ENCODE measurements around the gene TCF3.
"Not testable (repeated sequence)": the region's sequence is repeated elsewhere in the genome, so short reads cannot be mapped to it uniquely, and the experiment has no call there.

The TCF3 gene

DNA sequence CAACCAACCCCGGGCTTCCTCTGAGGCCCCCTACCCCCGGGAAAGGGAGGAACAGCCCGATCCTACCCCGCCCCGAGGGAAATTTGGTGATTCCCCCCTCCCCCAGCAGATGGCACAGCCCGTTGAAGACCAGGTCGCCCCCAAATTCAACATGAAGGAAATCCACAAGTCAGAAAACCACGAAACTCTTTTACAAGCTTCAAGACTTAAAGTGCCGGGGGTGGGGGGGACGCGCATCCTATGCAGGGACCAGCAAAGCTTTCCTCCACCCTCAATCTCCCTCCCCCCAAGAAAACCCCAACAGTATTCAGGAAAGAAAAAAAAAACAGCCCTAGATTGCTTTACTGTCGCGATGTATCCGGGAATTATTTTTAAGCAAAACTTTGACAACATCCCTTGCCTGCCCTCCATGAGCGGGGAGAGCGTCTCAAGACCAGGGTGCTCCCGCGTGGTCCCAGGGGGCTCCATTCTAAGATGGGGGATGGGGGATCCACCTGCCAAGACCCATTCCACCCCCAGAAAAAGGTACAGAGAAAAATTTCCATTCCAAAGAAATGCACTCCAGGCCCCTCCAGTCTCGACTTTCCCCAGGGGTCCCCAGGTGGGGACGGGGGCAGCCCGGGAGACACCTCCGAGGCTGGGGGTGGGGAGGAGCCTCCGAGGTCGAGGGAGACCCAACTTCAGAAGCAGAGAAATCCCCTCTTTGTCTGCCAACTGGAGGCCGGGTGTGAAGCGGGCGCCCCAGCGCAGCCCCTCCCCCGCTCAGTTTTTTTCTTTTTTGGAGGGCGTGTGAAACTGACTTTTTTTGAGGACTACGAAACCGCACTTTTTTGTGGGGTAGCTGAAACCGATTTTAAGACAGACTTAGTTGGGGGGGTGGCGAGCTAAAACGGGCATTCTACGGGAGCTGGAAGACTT, 1.5 kb downstream of the TCF3 start:
- no peak for DNase-seq (ENCODE audit: low read depth, low spot score)

DNA sequence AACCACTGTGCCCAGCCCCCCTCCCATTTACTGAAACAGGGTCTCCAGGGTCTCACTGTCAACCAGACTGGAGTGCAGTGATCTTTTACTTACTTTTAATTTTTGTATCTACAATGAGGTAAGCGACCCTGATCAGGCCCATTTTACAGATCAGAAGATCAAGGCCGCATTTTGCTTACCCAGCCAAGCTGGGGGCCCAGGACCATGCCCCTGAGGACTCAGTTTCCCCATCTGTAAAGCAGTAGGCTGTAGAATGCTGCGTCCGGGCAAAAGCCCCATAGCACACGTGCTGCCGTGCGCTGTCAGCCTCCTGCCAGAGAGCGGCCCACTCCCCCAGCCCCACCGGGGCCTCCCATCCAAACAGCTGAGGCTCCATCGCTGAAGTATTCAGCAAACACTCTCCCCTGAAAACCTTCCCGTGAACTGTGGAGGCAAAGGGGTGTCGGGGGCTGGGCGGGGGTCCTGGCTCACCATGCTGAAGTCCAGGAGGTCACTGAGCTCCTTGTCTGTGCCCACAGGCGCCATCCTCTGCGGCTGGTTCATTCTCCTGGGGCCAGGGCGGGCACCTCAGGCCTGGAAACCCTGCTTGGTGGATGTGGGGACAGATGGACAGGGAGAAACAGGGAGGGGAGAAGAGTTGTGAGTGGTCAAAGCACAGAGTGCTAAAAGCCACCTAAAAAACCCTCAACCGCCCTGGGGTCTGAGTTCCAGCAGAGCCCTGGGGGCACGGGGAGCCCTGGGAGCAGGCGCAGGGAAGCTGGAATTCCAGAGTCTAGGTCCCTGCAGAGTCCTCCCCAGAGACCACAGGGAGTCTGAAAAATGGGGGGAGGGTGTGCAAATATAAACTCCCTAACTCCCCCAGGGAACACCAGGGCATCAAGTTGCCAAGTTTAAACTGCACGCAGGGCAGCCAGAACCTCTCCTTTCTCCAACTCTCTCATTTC, 2.4 kb downstream of the TCF3 start:
- peak; percentile 29 for DNase-seq (ENCODE audit: low read depth, low spot score)

DNA sequence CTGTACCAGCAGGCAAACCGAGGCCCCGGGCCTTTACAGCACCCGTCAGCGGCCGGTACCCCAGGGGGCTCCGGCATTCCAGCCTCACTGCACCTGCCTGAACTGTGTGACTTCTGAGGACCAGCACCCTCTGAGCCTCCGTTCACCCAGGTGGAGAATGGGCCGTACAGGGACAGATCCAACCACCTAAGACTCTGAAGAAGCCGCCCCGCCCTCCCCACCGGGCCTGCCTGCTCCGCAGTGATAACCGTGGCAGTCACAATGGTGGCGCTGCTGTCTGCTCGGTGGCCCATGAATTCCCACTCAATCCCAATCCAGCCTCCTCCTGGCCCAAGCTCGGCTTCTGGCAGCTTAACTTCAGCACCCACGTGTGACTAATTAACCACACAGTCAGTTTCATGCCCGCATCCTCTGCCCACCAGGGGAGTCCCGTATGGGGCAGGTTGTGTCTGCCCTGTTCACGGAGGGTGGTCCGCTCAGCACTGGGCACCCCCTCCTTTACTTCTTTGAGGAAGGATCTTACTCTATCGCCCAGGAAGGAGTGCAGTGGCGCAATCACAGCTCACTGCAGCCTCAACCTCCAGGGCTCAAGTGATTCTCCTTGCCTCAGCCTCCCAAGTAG, 3.4 kb downstream of the TCF3 start:
- DNase-seq (ENCODE audit: low read depth, low spot score), result no peak

DNA sequence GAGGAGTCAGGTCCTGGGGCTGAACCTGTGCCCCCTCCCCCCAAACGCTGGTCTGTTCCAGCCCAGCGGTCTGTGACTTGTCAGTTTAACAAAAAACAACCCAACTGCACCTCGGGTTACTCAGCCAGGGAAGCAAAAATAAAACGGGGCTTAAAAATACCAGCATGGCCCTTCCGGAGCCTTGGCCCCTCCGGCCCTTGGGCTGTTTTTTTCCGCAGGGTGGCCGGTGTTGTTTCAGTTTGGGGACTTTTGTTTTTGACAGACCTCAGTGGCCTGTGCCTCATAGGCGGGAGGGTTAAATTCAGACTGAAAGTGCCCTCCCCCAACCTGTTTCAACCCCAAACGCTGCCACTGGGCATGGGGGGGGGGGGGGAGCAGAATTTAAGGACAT, 4.0 kb downstream of the TCF3 start:
- no peak for DNase-seq (ENCODE audit: low read depth, low spot score)

DNA sequence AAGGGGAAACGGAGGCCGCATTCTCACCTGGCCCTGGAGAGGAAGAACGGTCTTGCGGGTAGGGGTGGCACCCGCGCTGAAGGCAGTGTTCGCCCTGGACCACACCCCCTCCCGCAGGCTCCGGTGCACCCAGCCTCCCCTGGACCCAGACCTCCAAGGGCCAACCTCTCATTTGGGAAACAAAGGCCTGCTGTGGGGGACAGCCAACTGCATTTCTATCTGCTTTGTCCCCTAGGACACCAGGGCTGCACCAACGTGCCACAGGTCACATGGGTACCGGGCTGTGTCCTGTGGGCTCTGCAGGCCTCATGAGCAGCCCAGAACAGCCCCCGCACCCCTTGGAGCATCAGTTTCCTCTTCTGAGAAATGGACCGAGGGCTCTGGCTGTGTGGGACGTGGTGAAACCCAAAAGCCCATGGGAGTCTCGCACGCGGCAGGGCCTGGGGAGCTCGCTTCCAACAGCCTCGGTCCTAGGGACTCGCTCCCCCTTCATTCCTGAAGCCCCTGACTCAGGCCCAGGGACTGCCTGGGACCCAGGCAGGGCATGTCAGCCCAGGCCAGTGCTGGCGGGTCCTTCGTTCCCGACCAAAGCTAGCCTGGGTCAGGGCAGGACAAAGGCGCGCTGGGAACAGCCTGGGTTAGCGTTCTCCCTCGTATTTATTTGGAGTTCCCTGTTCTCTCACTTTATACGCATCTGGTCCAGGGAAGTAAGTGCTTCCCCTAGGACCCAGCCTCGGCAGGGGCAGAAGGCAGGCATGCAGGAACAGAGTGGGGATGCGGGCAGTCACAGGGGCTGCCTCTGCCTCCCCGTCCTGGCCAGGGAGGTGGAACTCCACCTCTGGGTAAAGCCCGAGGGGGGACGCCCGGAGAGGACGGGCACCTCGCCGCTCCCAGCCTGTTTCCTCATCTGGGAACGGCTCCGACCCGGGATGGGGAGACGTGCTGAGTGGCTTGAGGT, 4.6 kb downstream of the TCF3 start:
- DNase-seq (ENCODE audit: low read depth, low spot score), result no peak

DNA sequence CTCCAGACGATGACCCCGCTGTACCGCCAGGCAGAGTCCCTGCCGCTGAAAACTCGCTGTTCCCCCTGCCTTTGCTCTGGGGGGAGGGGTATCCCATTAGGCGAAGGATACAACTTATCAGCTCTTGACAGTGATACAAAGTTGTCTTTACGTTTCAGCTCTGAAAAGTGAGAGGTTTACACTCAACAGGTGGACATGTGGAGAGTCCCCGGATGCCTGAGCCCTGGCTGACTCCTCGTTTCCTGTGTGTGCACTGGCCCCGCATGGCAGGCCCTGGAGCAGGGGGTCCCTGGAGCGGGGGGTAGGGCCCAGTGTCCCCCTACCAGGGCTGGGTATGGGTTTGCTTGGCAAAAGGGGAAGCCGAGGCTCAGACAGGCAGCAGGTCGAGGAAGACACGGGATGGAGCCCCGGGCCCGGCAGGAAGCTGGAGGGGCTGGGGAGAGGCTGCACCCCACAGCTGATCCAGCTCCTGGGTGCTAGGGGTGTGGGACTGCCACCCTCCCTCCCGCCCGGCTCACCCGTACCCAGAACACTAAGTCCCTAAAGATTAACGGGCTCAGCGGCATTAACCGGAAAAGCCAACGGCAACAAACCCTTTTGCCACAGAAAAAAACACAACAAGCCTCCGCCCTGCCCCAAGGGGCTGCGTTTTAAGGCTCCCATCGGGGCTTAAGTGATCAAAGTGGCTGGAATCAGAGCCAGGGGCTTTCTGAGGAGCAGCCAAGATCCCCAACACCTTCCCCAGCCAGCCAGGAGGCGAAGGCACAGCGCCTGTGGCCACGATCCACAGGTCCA, 5.6 kb downstream of the TCF3 start:
- no peak for DNase-seq (ENCODE audit: low read depth, low spot score)

DNA sequence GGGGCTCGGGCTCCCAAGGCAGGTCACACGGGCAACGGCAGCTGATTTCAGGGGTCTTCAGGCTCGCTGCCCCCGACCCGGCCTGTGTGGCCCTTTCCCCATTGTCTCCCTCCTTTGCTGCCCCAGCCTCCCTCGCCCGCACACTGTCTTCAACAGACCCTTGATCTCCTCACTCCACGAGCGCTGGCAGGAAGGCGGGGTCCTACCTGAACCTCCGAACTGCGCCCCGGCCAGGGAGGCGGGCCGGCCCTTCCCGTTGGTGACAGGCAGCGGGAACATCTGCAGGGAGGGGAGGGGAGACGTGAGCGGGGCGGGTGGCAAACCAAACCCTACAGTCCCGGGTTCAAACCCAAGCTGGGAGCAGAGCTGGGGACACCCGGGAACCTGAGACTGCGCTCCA, 6.3 kb downstream of the TCF3 start:
- DNase-seq (ENCODE audit: low read depth, low spot score), result no peak

DNA sequence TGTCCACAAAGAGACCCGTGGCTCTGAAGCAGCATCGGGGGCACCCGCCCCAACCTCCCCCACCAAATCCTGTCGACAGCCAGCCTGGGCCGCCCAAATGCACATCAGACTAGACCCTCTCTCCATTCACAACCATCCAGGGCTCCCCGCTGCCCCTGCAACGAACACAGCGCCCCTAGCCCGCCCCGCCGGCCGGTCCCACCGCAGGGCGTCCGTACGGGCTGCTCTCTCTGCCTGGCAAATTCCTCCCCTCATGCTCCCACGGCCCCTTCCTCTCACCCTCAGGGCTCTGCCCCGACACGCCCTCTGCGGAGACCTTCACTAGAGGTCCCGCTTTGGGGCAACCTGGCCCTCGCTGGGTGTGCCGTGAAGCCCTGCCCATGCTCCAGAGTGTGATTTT, 7.1 kb downstream of the TCF3 start:
- no peak for DNase-seq (ENCODE audit: low read depth, low spot score)

DNA sequence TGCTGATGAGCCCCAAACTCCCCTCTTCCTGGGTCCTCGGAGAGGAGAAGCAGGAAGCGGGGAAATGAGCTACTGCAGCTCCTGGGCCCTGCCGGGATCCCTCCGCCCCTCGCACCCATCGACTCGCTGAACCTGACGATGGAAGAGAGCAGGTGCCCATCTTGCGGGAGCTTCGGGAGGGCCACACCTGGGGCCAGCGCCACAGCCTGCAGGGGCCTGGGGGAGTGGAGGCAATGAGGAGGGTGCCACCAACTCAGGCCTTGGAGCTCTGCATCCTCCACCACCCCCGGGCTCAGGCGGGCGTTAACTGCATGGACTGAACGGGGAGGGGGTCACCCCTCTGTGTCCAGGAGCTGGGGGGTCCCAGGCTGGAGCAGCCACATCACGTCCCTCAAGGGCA, 8.3 kb downstream of the TCF3 start:
- no peak for DNase-seq (ENCODE audit: low read depth, low spot score)

DNA sequence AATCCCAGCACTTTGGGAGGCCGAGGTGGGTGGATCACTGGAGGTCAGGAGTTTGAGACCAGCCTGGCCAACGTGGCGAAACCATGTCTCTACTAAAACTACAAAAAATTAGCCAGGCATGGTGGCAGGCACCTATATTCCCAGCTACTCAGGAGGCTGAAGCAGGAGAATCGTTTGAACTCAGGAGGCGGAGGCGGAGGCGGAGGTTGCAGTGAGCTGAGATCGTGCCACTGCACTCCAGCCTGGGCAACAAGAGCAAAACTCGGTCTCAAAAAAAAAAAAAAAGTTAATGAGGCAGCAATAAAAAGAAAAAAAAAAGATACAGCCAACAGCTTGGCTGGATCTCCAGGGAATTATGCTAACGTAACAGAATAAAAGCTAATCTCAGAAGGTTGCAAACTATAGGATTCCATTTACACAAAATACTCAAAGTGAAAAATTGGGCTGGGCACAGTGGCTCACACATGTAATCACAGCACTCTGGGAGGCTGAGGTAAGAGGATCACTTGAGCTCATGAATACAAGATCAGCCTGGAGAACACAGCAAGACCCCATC, 11.4 kb downstream of the TCF3 start:
- DNase-seq (ENCODE audit: low read depth, low spot score), result not testable (repeated sequence)

DNA sequence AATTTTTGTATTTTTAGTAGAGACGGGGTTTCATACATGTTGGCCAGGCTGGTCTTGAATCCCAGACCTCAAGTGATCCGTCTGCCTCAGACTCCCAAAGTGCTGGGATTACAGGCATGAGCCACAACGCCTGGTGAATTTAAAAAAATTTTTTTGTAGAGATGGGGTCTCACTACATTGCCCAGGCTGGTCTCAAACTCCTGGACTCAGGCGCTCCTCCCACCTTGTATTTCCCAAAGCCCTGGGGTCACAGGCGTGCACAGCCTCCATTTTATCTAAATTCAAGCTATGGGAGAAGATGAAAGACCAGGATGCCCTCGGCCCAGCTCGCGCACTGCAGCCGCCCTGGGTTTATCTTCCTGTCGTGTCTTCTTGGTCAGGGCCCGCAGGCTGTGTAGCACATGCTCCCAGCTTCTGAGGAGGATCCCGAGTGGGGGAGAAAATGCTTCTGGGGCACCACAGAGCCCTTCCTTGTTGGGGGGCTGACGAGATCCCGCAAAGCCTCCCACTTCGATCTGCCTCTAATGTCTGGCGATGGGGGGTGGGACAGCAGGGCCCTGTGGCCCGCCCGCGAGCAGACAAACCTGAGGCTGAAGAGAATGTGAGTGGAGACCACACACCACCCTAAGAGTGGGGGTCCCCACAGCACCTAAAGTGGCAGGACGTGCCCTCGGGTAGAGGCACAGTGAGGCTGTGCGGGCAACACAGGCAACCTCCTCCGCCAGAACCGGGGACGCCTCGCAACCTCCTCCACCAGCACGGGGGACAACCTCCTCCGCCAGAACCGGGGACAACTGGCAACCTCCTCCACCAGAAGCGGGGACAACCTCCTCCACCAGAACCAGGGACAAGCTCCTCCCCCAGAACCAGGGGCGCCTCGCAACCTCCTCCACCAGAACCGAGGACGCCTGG, 15.8 kb downstream of the TCF3 start:
- no peak for DNase-seq (ENCODE audit: low read depth, low spot score)

DNA sequence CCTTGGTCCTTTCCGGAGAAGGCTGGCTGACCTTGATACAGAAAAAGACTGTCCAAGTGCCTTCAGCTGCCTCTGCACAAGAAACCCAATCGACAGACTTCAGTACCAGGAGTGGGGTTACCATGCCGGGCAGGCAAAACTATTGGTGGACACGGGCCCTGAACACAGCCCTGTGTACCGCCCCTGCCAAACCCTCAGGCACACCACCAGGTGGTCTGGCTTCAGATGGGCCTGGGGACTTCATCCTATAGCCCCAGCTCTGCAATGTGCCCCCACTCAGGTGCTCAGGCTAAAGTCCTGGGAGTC, 17.5 kb downstream of the TCF3 start:
- DNase-seq (ENCODE audit: low read depth, low spot score), result no peak

DNA sequence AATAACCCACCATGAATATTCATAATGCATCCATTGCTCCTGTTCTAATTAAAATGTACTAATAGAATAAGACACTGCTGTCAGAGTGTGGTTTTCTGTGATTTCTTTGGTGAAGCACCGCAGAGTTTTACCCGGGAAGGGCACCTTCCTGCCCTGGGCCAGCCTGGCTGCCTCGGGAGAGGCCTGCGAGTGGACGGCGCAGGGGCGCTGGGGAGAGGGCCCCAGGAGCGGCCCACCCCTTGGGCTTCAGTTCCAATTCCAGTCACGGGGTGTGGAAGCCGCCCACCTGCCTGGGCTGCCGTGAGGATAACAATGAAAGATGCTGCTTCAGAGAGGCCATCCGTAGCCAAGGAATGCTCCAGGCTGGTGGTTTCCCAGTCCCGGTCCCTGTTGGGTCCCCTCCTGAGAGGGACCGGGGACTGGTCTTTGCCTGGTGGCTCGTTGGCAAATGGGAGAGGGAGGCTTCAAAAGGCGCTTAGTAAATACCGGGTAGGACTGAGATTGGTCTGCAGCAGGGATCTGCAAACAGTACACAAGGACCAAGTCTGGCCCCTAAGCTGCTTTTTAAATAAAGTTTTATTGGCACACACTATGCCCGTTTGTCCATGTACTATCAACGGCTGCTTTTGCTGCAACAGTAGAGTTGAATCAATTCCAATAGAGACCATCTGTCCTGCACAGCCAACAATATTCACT, 18.0 kb downstream of the TCF3 start:
- DNase-seq (ENCODE audit: low read depth, low spot score), result no peak

DNA sequence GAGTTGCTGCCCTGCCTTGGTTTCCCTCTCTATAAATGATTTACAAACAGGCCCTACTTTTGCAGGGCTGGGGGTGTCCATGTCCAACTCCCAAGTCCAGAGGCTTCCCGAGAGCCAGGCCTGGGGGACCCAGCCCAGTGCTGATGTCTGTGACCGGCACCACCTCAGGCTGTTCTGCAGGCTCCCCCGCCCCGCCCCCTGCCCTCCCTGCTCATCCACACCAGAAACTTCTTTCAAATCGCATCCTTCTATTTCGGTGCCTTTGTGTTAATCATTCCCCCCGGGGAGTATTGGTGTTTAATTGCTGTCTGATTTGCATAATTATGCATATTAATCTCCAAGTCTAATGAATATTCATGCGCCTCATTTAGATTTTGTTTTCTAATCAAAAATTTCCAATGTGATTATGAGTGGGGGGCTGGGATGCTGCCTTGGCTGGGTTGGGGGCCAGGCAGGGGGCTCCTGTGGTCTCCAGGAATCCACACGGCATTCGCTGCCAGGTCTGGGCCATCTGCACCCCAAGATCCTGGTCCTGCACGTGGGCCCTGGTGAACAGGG, 19.1 kb downstream of the TCF3 start:
- DNase-seq (ENCODE audit: low read depth, low spot score), result no peak

DNA sequence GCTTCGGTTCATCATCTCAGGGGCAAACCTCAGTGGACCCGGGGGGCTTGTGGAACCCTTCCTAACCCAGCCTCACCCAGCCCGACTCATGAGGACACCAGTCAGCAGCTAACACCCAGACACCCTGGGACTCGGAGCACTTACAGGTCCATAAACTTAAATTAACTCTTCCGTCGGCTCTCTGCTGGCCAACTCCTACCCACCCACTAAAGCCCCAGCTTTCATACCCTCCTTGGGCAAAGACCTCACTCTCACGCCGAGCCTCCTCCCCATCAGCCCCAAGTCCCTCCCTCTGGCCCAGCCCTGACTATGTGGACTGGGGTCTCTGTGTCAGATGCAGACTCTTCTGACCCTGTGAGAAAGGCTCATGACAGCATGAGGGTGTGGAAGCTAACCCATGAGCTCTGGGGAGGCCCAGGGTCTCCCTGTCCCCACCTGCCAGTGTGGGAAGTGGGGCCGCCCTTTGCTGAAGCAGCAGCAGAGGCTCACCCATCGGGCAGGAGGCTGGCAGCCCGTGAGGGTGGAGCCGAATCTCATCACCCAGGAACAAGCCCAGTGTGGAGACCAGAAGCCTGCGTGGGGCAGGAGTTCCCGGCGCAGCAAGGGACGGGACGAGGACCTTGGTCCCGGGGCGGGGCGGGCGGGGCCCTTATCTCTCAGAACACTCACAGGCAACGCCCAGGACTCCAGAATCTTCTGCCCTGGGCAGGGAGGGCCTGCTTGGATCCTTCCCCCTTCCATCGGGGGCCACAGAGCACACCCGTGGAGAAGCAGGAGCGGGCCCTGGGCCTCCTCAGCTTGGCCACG, 19.8 kb downstream of the TCF3 start:
- DNase-seq (ENCODE audit: low read depth, low spot score), result no peak

DNA sequence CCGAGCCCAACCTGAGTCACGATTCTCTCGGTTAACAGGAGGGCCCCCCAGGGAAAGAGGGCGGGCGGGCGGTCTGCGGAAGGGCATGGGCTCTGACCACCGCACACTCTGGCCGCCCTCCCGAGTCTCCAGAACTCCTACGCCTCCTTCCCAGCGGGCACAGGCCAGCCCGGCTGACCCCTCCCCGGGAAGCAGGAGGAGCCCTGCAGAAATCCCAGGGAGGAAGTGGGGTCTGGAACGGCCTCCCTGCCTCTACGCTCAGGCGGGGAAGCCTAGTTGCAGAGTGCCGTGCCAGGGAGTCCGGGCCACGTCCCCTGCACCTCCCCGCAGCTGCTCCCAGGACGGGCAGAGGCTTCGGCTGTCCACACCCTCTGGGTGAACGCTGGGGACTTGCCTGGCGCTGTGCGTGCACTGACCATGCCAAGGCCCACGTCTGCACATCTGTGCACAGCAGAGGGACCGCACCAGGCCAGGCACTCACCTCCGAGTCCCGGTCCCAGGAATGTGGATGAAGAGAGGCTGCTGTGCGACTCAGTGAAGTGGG, 20.8 kb downstream of the TCF3 start:
- no peak for DNase-seq (ENCODE audit: low read depth, low spot score)

DNA sequence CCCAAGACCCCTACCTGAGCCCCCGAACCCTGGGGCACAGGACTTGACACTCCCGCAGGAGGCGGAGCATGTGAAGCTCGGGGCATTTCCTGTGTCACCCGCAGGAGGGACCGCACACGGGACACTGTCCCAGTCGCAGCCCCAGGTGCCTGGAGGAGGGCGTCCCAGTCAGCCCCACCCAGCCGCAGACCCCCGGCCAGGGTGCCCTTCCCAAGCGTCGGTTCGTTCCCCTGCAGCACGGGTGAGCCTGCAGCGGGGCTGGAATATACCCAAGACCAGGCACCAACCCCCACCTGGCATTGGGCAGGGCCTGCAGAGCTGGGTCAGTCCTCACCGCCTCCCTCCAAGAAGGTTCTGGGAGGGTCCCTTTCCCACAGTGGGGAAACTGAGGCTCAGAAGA, 21.6 kb downstream of the TCF3 start:
- DNase-seq (ENCODE audit: low read depth, low spot score), result no peak
